Erythroblast (primary cell): ENCODE data around the gene OTP.

Experiments used
- DNase-seq, 2 experiments: peaks; one replicate each; lab custom pipeline; 2025; lab: John Stamatoyannopoulos, UW
- GATA1 ChIP-seq: IDR thresholded peaks from 2 replicates; pipeline ENCODE4 v1.6.1; 2011; ENCODE audit warnings: low read depth, mild to moderate bottlenecking, control low read depth, low read length, moderate library complexity
- POLR2A ChIP-seq: IDR thresholded peaks from 2 replicates; pipeline ENCODE4 v1.6.1; 2011; ENCODE audit warnings: mild to moderate bottlenecking, low read length

OTP gene

GRCh38 chr5:77644371-77645157 lies 6.1 kb upstream of the OTP start:
- no peak for TF ChIP-seq POLR2A
- TF ChIP-seq GATA1 = no peak
- no peak for DNase-seq

- DNase-seq = no peak
- TF ChIP-seq POLR2A (no peak), GATA1 (no peak)
Measured at GRCh38 chr5:77643654-77644370, 5.3 kb upstream of the OTP start.

- DNase-seq = no peak
- TF ChIP-seq GATA1 (no peak), POLR2A (no peak)
Measured at GRCh38 chr5:77642738-77643653, 4.5 kb upstream of the OTP start.

DNA sequence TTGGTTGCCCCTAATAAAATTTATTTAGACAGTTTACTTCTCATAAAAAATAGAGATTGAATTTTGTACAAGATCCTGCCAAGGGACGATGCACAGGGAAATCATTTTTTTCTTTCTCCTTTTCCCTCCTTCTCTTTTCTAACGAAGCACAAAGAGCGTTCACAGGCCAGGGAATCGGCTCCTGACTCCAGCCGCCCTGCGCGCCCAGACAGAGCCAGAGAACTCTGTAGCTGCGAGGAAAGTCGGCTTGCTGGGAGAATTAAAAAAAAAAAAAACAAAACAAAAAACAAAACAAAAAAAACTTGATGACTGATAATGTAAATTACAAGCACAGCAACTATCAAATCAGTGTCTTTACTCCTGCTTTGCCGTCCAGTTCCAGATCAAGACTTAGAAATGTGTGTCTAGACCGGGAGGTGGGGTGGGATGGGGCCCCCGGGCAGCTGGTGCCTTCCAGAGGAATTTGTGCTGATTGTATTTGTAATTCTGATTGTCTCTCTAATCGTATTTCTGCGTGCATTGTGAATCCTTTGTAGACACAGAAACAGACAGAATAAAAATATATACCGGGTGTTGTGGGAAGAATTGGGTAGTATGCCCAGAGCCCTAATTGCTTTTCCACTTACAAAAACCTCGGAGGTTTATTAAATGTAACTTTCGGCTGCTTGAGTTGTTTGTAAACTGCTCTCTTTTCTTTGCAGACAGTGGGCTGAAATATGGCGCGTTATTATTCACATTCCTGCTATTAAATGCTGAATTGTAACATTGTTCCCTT lies 3.6 kb upstream of the OTP start:
- DNase-seq = no peak
- TF ChIP-seq POLR2A (no peak), GATA1 (no peak)

- TF ChIP-seq GATA1 (no peak), POLR2A (no peak)
- DNase-seq = no peak
Measured at GRCh38 chr5:77641397-77641943, 3.0 kb upstream of the OTP start.

DNA sequence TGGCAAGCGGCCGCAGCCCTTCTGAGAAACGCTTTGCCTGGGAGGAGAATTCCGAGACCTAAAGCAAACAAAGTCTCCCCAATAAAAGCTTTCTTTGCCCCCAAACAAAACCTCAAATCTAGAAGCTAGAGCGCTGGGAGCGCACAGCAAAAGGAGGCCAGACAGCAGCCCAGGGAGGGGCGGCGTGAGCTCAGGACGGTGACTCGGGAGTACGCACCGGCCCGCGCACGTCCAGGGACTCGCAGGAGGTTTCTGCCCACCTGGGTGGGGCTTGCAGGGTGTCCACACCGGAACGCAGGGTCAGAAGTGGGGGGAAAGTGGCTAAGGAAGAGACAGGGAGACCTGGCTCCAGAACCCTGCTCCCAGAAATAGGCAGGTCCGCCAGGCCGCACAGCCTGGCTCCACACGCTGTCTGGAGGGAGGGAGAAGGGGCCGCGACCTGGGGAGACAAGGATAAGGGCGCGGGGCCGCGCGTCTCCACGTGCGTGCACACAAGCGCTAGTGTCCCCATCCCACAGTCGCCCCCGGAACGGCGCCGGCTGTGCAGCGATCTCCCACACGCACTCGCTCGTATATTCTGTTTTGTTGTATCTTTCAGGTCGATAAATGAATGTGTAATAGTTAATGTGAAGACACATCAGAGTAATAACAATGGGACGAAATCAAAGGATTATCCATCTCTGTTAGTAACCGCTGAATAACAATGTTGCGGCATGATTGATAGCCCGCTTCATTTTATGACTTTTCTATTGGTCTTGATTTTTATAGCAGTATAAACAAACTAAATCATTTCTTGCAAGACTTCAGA lies 2.3 kb upstream of the OTP start:
- no peak for DNase-seq
- TF ChIP-seq POLR2A (no peak), GATA1 (no peak)

DNA sequence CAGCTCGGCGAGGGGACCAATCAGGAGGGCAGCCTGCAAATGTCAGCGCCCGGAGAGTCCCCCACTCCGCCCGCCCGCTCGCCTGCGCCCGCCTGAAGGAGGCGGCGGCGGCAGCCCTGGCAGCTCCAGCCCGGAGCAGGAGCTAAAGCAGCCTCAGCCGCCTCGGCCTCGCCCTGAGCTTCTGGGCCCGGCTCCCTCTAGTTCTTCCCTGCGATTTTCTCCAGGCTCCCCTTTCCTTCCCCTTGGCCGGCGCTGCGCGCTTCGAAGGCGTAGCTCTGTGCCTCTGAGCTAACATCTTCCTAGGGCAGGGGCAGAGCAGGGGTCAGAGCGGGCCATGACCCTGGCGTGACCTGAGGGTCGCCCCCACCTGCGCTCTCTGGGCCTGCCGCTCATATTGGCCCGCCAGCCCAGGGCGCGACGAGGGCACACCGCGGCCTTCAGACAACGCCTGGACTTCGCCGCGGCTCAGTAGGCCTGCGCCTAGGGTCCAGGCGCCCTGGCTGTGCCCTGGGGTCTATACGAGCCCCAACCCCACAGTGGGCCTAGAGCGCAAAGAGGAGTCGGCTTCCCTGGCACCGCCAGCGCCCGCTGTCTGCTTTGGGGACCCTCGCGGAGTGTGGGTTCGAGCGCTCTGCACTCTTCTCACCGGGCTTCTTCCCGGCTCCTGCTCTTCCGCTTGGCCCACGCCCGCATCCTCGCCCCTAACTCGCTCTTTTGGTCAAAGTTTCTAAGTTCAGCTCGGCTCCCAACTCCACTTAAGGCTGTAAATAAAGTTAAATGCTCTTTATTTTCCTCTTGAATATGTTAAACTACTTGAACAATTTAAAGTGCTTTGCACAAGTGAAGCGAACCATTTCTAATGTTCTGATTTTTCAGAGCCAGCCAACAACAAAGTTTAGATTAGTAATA lies 504 bp upstream of the OTP start:
- peak; percentile 11 to 19 for DNase-seq
- TF ChIP-seq GATA1 (no peak), POLR2A (no peak)

DNA sequence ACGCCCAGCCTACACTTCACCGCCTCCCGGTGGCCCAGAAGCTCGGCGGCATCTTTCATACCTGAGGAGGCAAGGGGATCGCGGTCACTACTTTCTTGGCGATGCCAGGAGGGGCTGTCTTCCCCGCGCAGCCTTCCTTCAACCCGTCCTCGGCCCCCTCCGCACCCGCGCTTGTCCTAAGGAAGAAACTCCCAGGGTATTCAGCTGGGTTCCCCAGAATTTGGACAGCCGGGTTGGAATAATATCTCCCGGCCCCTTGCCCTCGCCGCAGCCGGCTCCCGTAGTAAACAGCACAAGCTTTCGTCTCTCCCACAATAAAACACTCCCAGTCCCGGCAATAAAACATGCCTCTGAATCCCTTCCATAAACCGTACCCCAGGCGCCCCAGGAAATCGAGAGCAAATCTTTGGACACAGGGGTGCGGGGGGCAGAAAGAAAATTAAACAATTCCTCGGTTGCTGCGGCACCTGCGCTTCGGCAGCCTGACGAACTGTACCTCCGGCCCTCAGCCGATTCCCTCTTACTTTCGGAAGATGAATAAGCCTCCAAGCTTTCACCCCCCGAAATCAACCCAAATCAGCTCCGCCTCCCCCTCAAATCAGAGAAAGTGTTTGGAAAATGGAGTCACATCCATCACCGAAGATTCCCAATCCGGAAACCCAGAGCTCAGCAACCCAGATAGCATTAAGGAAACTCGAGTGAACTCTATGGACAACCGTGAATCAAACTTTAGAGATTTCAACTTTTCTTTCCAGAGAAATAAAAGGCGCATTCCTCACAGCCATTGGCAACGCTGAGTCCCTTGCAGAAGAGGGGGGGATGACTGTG lies 1.1 kb downstream of the OTP start:
- DNase-seq = no peak
- TF ChIP-seq POLR2A (no peak), GATA1 (no peak)

DNA sequence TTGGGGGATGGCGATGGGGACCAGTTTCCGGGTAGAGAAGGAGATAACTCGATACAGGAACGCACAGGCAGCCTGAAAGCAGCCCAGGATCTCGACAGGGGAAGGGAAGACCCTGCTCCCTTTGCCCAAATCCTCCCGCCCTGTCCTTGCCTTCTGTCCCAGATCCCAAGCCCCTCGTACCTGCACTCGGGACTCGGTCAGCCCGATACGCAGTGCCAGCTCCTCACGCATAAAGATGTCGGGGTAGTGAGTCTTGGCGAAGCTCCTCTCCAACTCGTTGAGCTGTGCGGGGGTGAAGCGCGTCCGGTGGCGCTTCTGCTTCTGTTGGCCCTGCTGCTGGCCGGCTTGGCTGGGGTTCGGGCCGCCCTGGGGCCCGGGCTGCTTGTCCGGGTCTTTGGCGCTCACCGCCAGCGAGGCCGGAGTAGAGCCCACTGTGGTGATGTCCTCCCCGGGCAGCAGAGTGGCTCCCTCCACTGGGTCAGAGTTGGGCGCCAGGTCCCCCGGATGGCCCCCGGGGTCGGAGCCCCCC lies 1.8 kb downstream of the OTP start:
- TF ChIP-seq GATA1 = no peak
- no peak for TF ChIP-seq POLR2A
- no peak for DNase-seq

DNA sequence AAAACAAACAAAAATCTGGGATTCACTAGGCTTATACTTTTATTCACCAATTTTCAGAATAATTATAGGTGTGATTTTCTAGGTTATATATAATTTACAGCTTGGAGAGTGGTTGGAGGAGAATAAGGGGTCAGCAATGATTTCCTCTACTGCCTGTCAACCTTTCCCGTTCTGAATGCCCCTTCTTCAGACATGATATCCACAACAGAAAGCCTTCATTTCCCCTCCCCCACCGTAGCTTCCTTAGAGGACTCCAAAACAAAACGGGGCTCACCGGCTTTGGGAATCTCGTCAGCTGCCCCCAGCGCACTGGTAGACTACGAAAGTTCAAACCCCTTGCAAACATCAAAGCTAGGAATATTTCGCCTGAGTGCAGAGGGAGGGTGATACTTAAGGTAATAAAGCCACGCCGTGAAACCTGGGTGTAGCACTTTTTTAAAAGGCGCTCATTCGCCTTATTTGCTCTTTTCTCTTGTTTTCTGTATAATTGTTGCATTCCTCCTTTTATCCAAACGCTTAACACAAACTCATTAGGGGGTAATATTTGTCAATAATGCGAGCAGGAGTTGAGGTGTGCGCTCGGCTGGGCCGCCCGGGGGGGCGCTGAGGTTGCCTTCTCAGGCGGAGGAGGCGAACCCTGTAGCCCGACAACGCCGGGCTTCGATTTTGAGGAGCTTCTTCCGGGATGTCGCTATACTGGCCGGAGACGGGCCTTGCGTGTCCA lies 2.4 kb downstream of the OTP start:
- no peak for TF ChIP-seq POLR2A
- no peak for DNase-seq
